Measurements from ENCODE around the gene MSANTD7. TPM values are rescaled to one million over a fixed set of nuclear protein-coding genes. Genes with fewer than 3 reads are reported as not detected.
A peak's percentile ranks its signal among the peaks of the same experiment; 100 is the strongest.

MSANTD7 gene
- total and polyA plus RNA-seq, 8 donors = 2.1 to 6.4 (median 5.0) TPM

DNA sequence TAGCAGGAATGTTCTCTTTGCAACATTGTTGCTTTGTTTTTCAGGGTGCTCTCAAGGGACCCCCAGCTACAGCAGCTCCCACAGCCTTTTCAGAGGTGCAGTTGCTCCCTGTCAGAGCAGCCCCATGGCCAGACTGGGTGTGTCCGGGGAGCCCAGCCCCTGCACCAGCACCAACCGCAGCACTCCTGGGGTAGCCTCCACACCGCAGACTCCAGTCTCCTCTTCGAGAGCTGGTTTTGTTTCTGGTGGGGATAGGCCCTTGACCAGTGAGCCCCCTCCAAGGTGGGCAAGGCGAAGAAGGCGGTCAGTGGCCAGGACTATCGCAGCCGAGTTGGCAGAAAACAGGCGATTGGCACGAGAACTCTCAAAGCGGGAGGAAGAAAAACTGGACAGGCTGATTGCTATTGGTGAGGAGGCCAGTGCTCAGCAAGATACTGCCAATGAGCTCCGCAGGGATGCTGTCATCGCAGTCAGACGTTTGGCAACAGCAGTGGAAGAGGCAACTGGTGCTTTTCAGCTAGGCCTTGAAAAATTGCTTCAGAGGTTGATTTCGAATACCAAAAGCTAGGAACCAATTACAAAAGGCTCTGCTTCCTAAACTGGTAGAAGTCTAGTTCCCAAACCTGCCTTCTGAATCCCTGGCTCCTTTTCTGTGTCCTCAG is 5.4 kb downstream of the MSANTD7 start:
- intact Hi-C loops (cut with DNase I) = no loop called here
- 93 to 94% methylated on average over 15 of the region's 15 CpGs for WGBS, 2 donors
- peaks cover 0 to 6% (median 0%) of the 10 kb centered on the region in 3 donors for H3K4me1 ChIP-seq
- FAIRE-seq (no peak), DNase-seq (no peak), ATAC-seq (no peak)
- H3K36me3 ChIP-seq = peaks cover 0 to 32% (median 7%) of the 10 kb centered on the region in 3 donors
- TF ChIP-seq, protein P1, sequence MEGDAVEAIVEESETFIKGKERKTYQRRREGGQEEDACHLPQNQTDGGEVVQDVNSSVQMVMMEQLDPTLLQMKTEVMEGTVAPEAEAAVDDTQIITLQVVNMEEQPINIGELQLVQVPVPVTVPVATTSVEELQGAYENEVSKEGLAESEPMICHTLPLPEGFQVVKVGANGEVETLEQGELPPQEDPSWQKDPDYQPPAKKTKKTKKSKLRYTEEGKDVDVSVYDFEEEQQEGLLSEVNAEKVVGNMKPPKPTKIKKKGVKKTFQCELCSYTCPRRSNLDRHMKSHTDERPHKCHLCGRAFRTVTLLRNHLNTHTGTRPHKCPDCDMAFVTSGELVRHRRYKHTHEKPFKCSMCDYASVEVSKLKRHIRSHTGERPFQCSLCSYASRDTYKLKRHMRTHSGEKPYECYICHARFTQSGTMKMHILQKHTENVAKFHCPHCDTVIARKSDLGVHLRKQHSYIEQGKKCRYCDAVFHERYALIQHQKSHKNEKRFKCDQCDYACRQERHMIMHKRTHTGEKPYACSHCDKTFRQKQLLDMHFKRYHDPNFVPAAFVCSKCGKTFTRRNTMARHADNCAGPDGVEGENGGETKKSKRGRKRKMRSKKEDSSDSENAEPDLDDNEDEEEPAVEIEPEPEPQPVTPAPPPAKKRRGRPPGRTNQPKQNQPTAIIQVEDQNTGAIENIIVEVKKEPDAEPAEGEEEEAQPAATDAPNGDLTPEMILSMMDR (IDR thresholded peaks at IDR 0.05) = no peak
- no peaks in the 10 kb centered on the region for H3K27me3 ChIP-seq
- no peak overlapping the region for H3K4me3 ChIP-seq
- no peaks in the 10 kb centered on the region for H3K9me3 ChIP-seq
- no peak overlapping the region for H3K27ac ChIP-seq

DNA sequence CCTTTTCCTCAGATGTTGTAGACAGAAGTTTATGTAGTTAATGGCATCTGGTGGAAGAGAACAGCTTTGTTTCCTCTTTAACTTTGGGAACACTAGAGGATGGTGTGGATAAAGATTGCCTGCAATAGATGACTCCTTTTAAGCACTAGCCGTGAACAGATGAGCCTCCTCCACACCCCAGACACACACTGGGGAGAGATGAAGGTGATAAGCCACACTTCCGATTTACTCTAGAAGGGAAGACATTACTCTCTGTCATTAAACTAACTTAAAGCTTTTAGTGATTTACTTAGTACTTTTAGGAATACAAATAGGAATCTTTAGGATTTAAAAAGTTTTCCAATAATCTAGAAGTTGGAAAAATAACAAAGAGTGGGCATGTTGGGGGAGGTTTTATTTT is 6.8 kb downstream of the MSANTD7 start:
- Histone ChIP-seq H3K4me3 (no peak overlapping the region), H3K36me3 (peaks cover 0 to 32% (median 7%) of the 10 kb centered on the region in 3 donors), H3K27ac (no peak overlapping the region), H3K27me3 (no peaks in the 10 kb centered on the region), H3K9me3 (no peaks in the 10 kb centered on the region), H3K4me1 (peaks cover 0 to 1% (median 0%) of the 10 kb centered on the region in 3 donors)
- TF ChIP-seq, protein P1 (IDR thresholded peaks at IDR 0.05) = no peak
- FAIRE-seq = no peak
- ATAC-seq = no peak
- no peak for DNase-seq
- intact Hi-C loops (cut with DNase I) = no loop called here
- 84 to 91% methylated on average over 2 of the region's 2 CpGs for WGBS, 2 donors

DNA sequence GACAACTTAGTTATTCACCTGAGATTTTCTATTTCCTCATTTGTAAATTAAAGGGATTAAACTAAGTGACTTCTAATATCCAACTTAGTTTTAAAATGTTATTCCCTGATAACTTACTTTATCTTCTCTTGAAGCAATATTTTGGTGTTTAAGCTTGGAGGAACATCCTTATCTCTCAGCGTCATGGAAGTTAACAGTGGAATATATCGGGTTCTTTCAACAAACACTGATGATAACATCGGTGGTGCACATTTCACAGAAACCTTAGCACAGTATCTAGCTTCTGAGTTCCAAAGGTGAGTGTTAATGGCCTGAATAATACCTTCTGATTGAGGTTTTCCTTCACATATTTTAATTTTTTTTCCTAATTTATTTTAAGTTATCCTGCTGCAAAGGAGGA is 14.1 kb downstream of the MSANTD7 start:
- H3K27me3 ChIP-seq = no peaks in the 10 kb centered on the region
- no peak overlapping the region for H3K27ac ChIP-seq
- no peak for ATAC-seq
- no peaks in the 10 kb centered on the region for H3K9me3 ChIP-seq
- intact Hi-C loops (cut with DNase I) = no loop called here
- H3K4me3 ChIP-seq = no peak overlapping the region
- TF ChIP-seq, protein P1 (IDR thresholded peaks at IDR 0.05) = no peak
- FAIRE-seq = no peak
- H3K36me3 ChIP-seq = no peaks in the 10 kb centered on the region
- DNase-seq = no peak
- H3K4me1 ChIP-seq = no peaks in the 10 kb centered on the region
- 34 to 35% methylated on average over 3 of the region's 3 CpGs for WGBS, 2 donors

DNA sequence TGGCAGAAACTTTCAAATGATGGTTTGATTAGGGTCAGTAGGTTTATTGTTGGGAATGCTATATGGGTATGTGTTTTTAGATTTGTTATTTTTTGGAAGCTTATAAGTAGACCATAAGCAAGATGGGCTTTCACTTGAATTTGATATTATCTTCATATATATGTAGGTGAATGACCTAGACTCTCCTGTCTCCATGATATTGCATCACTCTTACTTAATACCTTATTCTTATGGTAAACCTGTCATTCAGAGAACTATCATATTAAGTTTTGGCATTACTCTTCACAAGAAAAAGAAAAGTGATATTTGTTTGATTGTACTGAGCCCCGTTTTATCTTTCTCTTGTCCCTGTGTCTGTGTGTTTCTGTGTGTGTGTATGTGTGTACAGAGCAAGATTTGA is 17.3 kb downstream of the MSANTD7 start:
- intact Hi-C loops (cut with DNase I) = no loop called here
- Histone ChIP-seq H3K4me1 (peaks cover 0 to 20% (median 8%) of the 10 kb centered on the region in 3 donors), H3K27me3 (no peaks in the 10 kb centered on the region), H3K36me3 (no peaks in the 10 kb centered on the region), H3K27ac (no peak overlapping the region), H3K9me3 (no peaks in the 10 kb centered on the region), H3K4me3 (no peak overlapping the region)
- DNase-seq (no peak), ATAC-seq (no peak), FAIRE-seq (no peak)
- WGBS, 2 donors = 85% methylated on average over 1 of the region's 1 CpG
- TF ChIP-seq, protein P1 (IDR thresholded peaks at IDR 0.05) = no peak

DNA sequence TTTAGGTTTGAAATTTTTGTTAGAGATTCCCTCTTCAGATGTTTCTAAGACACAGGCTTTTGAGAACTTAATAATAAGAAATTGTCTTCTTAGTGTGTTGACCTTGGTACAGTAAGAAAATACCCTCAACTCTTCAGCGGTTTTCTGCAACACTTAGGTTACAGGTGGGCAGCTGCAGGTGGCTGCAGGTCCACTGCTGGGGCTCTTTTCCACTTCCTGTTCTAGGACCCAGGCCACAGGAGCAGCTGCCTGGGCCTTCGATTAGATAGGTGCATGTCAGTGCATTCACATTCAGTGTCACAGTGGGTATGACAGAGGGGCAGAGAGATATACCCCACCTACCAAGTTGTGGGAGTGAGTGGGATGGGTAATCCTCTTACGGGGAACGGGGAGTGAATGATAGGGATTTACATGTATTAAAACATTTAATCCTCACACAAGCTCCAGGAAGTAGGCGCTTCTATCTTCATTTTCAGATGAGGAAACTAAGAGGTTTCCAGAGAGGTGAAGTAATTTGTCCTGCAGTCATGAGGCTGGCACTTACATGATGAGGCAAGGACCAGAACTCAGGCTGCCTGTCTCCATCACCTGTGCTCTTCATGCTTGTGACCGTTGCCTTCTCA is 20.3 kb downstream of the MSANTD7 start:
- Histone ChIP-seq H3K27ac (peak overlapping the region in 1 of 4 donors; percentile 56), H3K27me3 (no peaks in the 10 kb centered on the region), H3K36me3 (no peaks in the 10 kb centered on the region), H3K4me1 (peaks cover 0 to 25% (median 8%) of the 10 kb centered on the region in 3 donors), H3K4me3 (no peak overlapping the region), H3K9me3 (no peaks in the 10 kb centered on the region)
- ATAC-seq (peak; percentile 26 to 43 (median 38)), FAIRE-seq (no peak), DNase-seq (no peak)
- TF ChIP-seq, protein P1 (IDR thresholded peaks at IDR 0.05) = no peak
- 81% methylated on average over 6 of the region's 6 CpGs for WGBS, 2 donors
- intact Hi-C loops (cut with DNase I) = no loop called here
